NCI-H526 (cell line): Measurements from ENCODE around the gene IQCB1.
"Not testable (repeated sequence)": the region's sequence is repeated elsewhere in the genome, so short reads cannot be mapped to it uniquely, and the experiment has no call there.

Experiments
- DNase-seq, 2 experiments: peaks; one replicate each; lab custom pipeline; 2025; lab: John Stamatoyannopoulos, UW

IQCB1 gene

GRCh38 chr3:121803771-121804320 lies 31.0 kb downstream of the IQCB1 start:
- no peak for DNase-seq

GRCh38 chr3:121800906-121801305 lies 34.0 kb downstream of the IQCB1 start:
- DNase-seq: no peak

- DNase-seq: no peak
Measured at GRCh38 chr3:121796970-121797369, 37.9 kb downstream of the IQCB1 start.

GRCh38 chr3:121794264-121794983 lies 40.4 kb downstream of the IQCB1 start:
- no peak for DNase-seq

- DNase-seq: no peak
Measured at GRCh38 chr3:121793078-121793477, 41.8 kb downstream of the IQCB1 start.

GRCh38 chr3:121786485-121786884 lies 48.4 kb downstream of the IQCB1 start:
- DNase-seq: no peak

- DNase-seq: not testable (repeated sequence)
Measured at GRCh38 chr3:121782784-121783183, 52.1 kb downstream of the IQCB1 start.

GRCh38 chr3:121781611-121782010 lies 53.2 kb downstream of the IQCB1 start:
- no peak for DNase-seq

GRCh38 chr3:121775095-121775494 lies 59.8 kb downstream of the IQCB1 start:
- DNase-seq: not testable (repeated sequence)

- no peak for DNase-seq
Measured at GRCh38 chr3:121769246-121769645, 65.6 kb downstream of the IQCB1 start.

GRCh38 chr3:121768452-121768851 lies 66.4 kb downstream of the IQCB1 start:
- DNase-seq: no peak

- no peak for DNase-seq
Measured at GRCh38 chr3:121759541-121760202, 75.2 kb downstream of the IQCB1 start.

- DNase-seq: no peak
Measured at GRCh38 chr3:121758727-121759450, 76.0 kb downstream of the IQCB1 start.

- DNase-seq: no peak
Measured at GRCh38 chr3:121757812-121758545, 76.9 kb downstream of the IQCB1 start.

- DNase-seq: peak in 1 of 2 experiments; percentile 22
Measured at GRCh38 chr3:121757087-121757811, 77.6 kb downstream of the IQCB1 start.

- no peak for DNase-seq
Measured at GRCh38 chr3:121752772-121753171, 82.1 kb downstream of the IQCB1 start.

GRCh38 chr3:121752261-121752660 lies 82.6 kb downstream of the IQCB1 start:
- DNase-seq: no peak

GRCh38 chr3:121750087-121750415 lies 84.8 kb downstream of the IQCB1 start:
- no peak for DNase-seq

- peak; percentile 99 to 100 for DNase-seq
Measured at GRCh38 chr3:121749276-121750086, 85.4 kb downstream of the IQCB1 start, which contains the start of gene GOLGB1. Gene GOLGB1, minus strand, starts transcription at chr3:121749741. Its CDS starts 18,770 bp downstream, at chr3:121730971.

GRCh38 chr3:121748680-121749275 lies 86.1 kb downstream of the IQCB1 start:
- peak in 1 of 2 experiments; percentile 35 for DNase-seq
